GM18951 (cell line): Measurements from ENCODE around the gene LCN9.

ENCODE experiments used
- POLR2A ChIP-seq: IDR thresholded peaks from 4 replicates; pipeline ENCODE4 v1.6.1; 2011; ENCODE audit warnings: mild to moderate bottlenecking; ENCODE audit not compliant: insufficient read length, insufficient read depth; ENCODE audit errors: extremely low read depth
- in situ Hi-C: fragments of 300-500 bp; cut with MboI; formaldehyde crosslinking; loops from one replicate; pipeline ENCODE4 v1.12.0; 2022; ENCODE audit warnings: low sequenced_read_pairs, mixed read lengths, inconsistent platforms; ENCODE audit not compliant: unreplicated experiment

LCN9 gene, protein sequence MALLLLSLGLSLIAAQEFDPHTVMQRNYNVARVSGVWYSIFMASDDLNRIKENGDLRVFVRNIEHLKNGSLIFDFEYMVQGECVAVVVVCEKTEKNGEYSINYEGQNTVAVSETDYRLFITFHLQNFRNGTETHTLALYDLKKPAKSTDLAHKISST

GRCh38 chr9:135662758-135663450 lies at the start of gene LCN9:
LCN9 (plus strand) TSS chr9:135663309; CDS start chr9:135663322, 13 bp downstream.
- in situ Hi-C loops = no loop called here
- TF ChIP-seq POLR2A = no peak

GRCh38 chr9:135613946-135614805 lies 48.9 kb upstream of the LCN9 start:
- in situ Hi-C loops = no loop called here
- TF ChIP-seq POLR2A = no peak

- in situ Hi-C loops = no loop called here
- TF ChIP-seq POLR2A = no peak
Measured at GRCh38 chr9:135614821-135615665, 48.1 kb upstream of the LCN9 start.

DNA sequence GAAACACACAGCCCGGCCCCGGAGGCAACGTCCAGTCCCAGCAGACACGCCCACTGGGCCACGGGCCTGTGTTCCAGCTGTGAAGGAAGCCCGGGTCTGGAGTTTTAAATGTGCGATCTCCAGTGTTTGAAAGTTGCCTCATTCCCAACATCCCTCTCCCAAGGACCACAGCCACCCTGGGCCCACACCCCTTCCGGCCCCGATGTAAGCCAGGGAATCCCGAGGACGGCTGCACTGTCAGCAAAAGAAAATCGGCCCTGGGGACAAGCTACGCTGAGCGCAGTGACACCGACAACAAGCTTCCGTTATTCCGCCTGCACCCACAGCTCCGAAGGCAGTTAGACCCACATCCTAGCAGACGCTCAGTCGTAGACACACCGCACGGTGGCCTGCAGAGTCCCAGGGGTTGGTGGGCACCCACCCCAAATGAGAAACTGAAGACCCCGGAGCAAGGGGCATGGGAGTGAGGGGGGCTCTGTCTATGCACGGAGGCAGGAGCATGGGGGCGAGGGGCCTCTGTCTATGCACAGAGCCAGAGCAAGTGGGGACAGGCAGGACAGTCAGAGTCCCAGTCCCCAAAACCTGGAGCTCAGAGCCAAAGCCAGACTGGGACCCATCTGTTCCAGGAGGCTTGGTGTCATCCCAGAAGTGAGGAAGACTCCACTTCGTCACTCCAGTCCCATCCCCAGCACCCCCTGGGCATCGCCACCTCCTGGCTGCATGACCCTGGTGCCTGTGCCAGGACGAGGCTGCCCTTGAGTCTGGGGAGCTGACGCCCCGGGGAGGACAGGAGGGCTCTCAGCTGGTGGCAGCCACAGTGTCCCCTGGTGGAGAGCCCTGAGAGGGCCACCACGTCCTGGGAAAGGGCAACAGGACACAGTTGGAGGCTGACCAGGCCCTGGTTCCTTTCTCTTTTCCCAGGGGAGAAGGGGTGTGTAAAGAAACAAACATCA lies 47.2 kb upstream of the LCN9 start:
- in situ Hi-C loops = no loop called here
- TF ChIP-seq POLR2A = no peak

DNA sequence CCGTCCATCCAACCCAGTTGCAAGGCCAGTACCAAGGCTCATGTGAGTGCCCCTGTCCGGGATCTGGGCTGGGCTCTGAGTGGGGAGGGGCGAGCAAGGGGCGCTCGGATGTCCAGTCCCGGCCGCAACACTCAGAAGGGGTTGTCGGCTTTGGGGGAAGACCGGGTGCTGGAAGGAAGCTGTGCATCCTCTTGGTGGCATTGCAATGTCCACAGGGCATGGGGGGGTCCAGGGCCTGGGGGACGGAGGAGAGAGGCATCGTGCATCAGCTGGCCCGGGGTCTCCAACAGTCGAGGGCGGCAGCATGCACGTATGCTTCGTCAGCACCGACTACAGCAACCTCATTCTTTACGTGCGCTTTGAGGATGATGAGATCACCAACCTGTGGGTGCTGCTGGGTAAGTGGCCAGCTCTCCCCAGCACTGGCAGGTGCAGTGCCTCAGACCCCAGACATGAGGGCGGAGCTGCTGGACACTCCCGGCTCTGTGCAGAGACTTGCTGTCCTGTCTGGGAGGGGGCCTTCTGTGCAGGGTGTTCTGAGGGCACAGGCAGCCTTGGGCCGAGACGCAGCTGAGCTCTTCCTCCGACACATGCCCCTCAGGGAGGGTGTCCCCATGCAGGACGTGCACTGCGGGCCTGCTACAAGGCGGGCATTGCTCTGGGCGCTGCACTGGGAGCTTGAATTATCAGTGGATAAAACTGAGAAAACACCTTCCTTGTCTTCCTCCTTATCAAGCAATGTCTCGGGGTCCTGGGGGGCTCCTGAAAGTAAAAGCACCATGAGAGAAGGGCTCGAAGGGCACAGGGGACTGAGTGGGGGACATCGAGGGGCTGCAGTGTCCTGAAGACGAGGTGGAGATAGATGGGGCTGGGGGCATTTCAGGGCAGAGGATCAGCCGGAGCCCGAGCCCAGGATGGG lies 46.2 kb upstream of the LCN9 start:
- no peak for TF ChIP-seq POLR2A
- in situ Hi-C loops = no loop called here

DNA sequence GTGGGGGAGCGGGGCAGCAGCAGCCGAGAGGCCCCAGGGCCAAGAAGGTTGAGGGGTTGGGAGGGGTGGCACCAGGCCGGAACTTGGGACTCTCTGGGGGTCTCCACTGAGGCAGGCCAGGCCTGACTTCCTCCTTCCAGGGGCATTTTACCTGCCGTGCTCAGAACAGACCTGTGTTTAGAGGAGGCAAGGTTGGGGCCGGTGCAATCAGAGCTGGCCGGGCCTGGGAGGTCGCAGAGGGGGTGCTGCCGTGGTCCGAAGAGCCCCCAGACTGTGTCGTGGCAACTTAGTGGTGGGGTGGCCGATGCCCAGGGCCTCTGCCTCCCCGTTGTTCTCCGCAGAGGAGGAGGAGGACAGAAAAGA lies 45.6 kb upstream of the LCN9 start:
- TF ChIP-seq POLR2A = no peak
- in situ Hi-C loops = no loop called here

DNA sequence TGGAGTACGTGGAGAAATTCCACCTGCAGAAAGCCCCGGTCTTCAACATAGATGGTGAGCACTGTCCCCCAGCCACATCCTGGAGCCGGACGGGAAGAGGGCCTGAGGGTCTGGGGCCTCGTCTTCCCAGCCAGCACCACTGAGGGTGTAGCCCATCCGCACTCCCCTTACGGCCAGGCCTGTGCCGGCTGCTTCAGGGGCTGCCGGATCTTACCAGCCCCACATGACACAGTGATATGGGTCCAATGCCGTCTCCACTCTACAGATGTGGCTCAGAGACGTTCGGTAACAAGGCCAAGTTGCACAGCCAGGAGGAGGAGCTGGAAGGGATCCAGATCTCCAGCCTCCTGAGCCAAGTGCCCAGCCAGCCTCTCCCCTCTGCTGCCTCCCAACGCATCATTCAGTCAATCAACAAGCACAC lies 45.1 kb upstream of the LCN9 start:
- in situ Hi-C loops = no loop called here
- TF ChIP-seq POLR2A = no peak

DNA sequence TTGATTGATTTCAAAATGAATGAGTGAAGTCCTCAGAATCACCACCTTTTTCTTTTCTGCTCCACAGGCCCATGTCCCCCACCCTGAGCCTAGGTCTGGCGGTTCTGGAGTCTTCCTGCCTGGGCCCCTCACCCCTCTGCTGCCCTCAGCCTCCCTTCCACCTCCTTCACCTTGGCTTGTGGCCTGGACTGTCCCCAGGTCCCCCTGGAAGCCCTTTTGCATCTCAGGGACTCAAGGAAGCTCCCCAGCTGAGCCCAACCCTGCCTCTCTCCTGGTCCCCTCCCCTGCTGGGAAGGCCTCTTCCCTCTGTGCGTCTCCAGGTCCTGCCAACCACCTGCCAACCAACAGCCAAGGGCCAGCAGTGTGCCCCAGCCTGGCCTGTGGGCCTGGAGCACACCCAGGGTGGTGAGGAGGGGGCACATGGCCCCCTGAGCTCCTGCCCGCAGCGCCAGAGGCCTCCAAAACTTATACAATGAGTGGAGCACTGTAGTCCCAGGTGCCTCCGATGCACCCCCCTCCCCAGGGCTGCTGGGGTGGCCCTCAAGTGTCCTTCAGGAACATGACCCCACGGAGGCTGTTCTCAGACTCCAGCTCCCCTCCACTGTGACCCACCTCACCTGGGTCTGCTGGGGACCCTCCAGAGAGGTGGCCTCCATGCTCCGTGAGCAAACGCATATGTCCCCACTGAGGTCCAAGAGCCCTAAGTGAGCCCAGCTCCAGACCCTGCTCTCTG lies 44.1 kb upstream of the LCN9 start:
- in situ Hi-C loops = no loop called here
- TF ChIP-seq POLR2A = no peak

GRCh38 chr9:135619599-135619886 lies 43.6 kb upstream of the LCN9 start:
- in situ Hi-C loops = no loop called here
- TF ChIP-seq POLR2A = no peak

DNA sequence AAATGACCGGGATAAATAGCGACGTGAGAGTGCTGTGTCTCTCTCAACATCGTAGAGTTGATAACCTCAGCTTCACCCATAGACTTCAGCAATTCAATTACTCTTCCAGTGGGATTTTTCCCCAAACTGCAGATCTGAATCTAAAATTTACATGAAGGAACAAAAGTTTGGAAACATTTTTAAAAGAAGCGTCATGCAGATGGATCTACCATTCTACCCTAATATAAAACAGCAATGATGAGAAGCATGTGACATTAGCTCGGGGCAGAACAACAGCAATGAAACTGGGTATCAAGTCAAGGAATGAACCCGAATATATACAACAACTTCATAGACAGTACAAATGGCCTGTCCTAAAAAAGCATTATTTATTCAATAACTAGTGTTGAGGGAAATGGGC lies 42.6 kb upstream of the LCN9 start:
- no peak for TF ChIP-seq POLR2A
- in situ Hi-C loops = no loop called here
